WTC11 (cell line): Measurements from ENCODE around the gene CACNB4. TPM values are rescaled to one million over a fixed set of nuclear protein-coding genes. Genes with fewer than 3 reads are reported as not detected.

Experiments used
- ATAC-seq: fragments of 200-7000 bp; cut with Tn5 transposase; 2 replicates; pipeline ENCODE4 v1.10.0; 2021; ENCODE audit warnings: mild to moderate bottlenecking, moderate library complexity
- CTCF ChIA-PET: fragments of 300-600 bp; sonication (Branson Sonifier 250); formaldehyde crosslinking; loops from one replicate; lab custom pipeline; 2021; ENCODE audit warnings: antibody characterized with exemption; lab: Charles Lee
- POLR2A ChIA-PET: fragments of 350-600 bp; sonication (Branson Sonifier 250); formaldehyde crosslinking; loops from one replicate; lab custom pipeline; 2021; ENCODE audit warnings: antibody characterized with exemption; lab: Charles Lee
- DNase-seq: peaks from one replicate; pipeline ENCODE4 v3.0.0; 2021; ENCODE audit warnings: low spot score
- H3K27ac Mint-ChIP-seq: 2 replicates; pipeline ENCODE4 v1.8.0; 2021; ENCODE audit warnings: mixed read lengths
- H3K27me3 Mint-ChIP-seq: 2 replicates; pipeline ENCODE4 v1.8.0; 2021; ENCODE audit warnings: low read depth, mild to moderate bottlenecking, moderate library complexity, mixed read lengths
- H3K36me3 Mint-ChIP-seq: 2 replicates; pipeline ENCODE4 v1.8.0; 2021; ENCODE audit warnings: mixed read lengths
- H3K4me1 Mint-ChIP-seq: 2 replicates; pipeline ENCODE4 v1.8.0; 2022; ENCODE audit warnings: mixed read lengths
- H3K4me3 Mint-ChIP-seq: 2 replicates; pipeline ENCODE4 v1.8.0; 2021; ENCODE audit warnings: mild to moderate bottlenecking, moderate library complexity, mixed read lengths
- H3K9me3 Mint-ChIP-seq: 2 replicates; pipeline ENCODE4 v1.8.0; 2021; ENCODE audit warnings: mixed read lengths
- ATF2 ChIP-seq: sonication (generic); formaldehyde crosslinking; IDR thresholded peaks from 2 replicates; pipeline ENCODE4 v1.8.1; 2022; ENCODE audit warnings: low read depth, missing genetic modification reagents, borderline replicate concordance
- CBFB ChIP-seq: sonication (generic); formaldehyde crosslinking; IDR thresholded peaks from 2 replicates; pipeline ENCODE4 v1.8.1; 2022; ENCODE audit warnings: mild to moderate bottlenecking, low read depth, missing genetic modification reagents
- GRHL2 ChIP-seq: fragments of 250-450 bp; sonication (Bioruptor Pico); IDR thresholded peaks from 2 replicates; pipeline ENCODE4 v1.8.0; 2022; ENCODE audit warnings: mild to moderate bottlenecking, moderate library complexity; ENCODE audit not compliant: insufficient replicate concordance, severe bottlenecking
- GTF2I ChIP-seq: fragments of 250-450 bp; sonication (Bioruptor Pico); conservative IDR thresholded peaks from 2 replicates; pipeline ENCODE4 v1.4.0; 2021; ENCODE audit warnings: mild to moderate bottlenecking
- KAT7 ChIP-seq: sonication (generic); formaldehyde crosslinking; IDR thresholded peaks from 2 replicates; pipeline ENCODE4 v1.8.1; 2023; ENCODE audit warnings: missing genetic modification reagents, mild to moderate bottlenecking, borderline replicate concordance
- MYBL2 ChIP-seq: sonication (generic); formaldehyde crosslinking; IDR thresholded peaks from 2 replicates; pipeline ENCODE4 v1.8.1; 2023; ENCODE audit warnings: mild to moderate bottlenecking, moderate library complexity, missing genetic modification reagents
- NFATC4 ChIP-seq: fragments of 250-450 bp; sonication (Bioruptor Pico); IDR thresholded peaks from 2 replicates; pipeline ENCODE4 v1.9.0; 2021; ENCODE audit warnings: mild to moderate bottlenecking
- NR2C2 ChIP-seq: sonication (generic); formaldehyde crosslinking; IDR thresholded peaks from 2 replicates; pipeline ENCODE4 v1.8.0; 2022; ENCODE audit warnings: mild to moderate bottlenecking, missing genetic modification reagents
- OVOL2 ChIP-seq: fragments of 250-450 bp; sonication (Bioruptor Pico); IDR thresholded peaks from 2 replicates; pipeline ENCODE4 v1.9.0; 2021; ENCODE audit warnings: mild to moderate bottlenecking, borderline replicate concordance
- PRDM15 ChIP-seq: sonication (generic); formaldehyde crosslinking; IDR thresholded peaks from 2 replicates; pipeline ENCODE4 v1.8.0; 2022; ENCODE audit warnings: missing genetic modification reagents
- PRRX2 ChIP-seq: fragments of 250-450 bp; sonication (Bioruptor Pico); IDR thresholded peaks from 2 replicates; pipeline ENCODE4 v1.8.0; 2021; ENCODE audit warnings: mild to moderate bottlenecking
- ZNF532 ChIP-seq: fragments of 250-450 bp; sonication (Bioruptor Pico); IDR thresholded peaks from 2 replicates; pipeline ENCODE4 v1.9.0; 2021; ENCODE audit warnings: mild to moderate bottlenecking, borderline replicate concordance
- ZNF671 ChIP-seq: fragments of 250-450 bp; sonication (Bioruptor Pico); IDR thresholded peaks from 2 replicates; pipeline ENCODE4 v1.8.0; 2021; ENCODE audit warnings: mild to moderate bottlenecking
- total RNA-seq: library from RNA; stranded (reverse); gene quantifications from 3 replicates; pipeline ENCODE4 v1.2.3, GENCODE V29; 2021
- TF ChIP-seq, protein P1 (sequence below): fragments of 250-450 bp; sonication (Bioruptor Pico); IDR thresholded peaks from 2 replicates; pipeline ENCODE4 v2.1.2; 2022; ENCODE audit warnings: mild to moderate bottlenecking, moderate library complexity
- TF ChIP-seq, protein P2 (sequence below): fragments of 250-450 bp; sonication (Bioruptor Pico); IDR thresholded peaks from 2 replicates; pipeline ENCODE4 v1.9.0; 2021; ENCODE audit warnings: mild to moderate bottlenecking

Gene CACNB4
- total RNA-seq, 1 experiment from 2014 or later, result 4.7 TPM

DNA sequence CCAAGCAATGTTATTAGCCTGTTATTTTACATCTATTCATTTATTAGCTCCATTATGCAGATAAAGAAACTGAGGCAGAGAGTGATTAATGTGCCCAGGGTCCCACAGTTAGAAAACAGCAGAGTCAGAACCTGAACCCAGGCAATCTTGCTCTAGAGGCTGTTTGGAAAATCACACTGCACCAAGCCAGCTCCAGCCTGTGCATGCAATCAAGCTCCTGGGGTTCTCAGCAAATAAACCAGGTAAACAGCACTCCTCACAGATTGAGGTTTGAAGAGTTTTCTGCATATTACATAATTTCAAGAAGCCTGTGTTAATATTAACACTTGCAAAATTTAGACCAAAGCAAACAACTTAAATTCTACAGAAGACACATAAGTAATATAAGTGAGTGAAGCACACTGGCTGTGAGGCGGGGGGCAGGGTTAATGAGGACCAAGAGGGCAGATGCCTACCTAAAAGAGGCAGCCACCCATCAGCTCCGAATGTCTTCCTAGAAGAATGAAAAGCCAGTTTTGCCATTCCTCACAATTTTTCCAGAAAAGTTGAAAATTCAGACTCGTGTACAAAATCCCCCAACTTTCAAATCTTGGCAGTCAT lies 35.4 kb downstream of the CACNB4 start (continued):
- no peak for TF ChIP-seq ZNF532 (CRISPR knock-in tag)
- TF ChIP-seq OVOL2 (CRISPR knock-in tag), result no peak
- TF ChIP-seq GRHL2 (CRISPR knock-in tag), result no peak
- TF ChIP-seq, protein P1, sequence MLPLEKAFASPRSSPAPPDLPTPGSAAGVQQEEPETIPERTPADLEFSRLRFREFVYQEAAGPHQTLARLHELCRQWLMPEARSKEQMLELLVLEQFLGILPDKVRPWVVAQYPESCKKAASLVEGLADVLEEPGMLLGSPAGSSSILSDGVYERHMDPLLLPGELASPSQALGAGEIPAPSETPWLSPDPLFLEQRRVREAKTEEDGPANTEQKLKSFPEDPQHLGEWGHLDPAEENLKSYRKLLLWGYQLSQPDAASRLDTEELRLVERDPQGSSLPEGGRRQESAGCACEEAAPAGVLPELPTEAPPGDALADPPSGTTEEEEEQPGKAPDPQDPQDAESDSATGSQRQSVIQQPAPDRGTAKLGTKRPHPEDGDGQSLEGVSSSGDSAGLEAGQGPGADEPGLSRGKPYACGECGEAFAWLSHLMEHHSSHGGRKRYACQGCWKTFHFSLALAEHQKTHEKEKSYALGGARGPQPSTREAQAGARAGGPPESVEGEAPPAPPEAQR (CRISPR knock-in tag), result no peak
- TF ChIP-seq, protein P2, sequence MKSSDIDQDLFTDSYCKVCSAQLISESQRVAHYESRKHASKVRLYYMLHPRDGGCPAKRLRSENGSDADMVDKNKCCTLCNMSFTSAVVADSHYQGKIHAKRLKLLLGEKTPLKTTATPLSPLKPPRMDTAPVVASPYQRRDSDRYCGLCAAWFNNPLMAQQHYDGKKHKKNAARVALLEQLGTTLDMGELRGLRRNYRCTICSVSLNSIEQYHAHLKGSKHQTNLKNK, result no peak
- TF ChIP-seq, all 79 proteins: peak for 0

- no peaks in the 10 kb centered on the region for H3K27me3 Mint-ChIP-seq
- no peak for TF ChIP-seq KAT7 (CRISPR knock-in tag)
- TF ChIP-seq CBFB (CRISPR knock-in tag), result no peak
- H3K4me3 Mint-ChIP-seq, result no peak overlapping the region
- H3K27ac Mint-ChIP-seq, result no peak overlapping the region
- H3K4me1 Mint-ChIP-seq, result peaks cover 23% of the 10 kb centered on the region
- H3K9me3 Mint-ChIP-seq, result peaks cover 34% of the 10 kb centered on the region
- ATAC-seq (no peak), DNase-seq (no peak)
- ChIA-PET POLR2A (no interaction called here), CTCF (interaction anchor here (1.0 kb wide), 1 partner anchor 11 kb away, joined by 3 read pairs; no protein-coding TSS in a partner anchor)
- H3K36me3 Mint-ChIP-seq, result peaks cover 27% of the 10 kb centered on the region
Observed at GRCh38 chr2:152062125-152063091, 36.4 kb downstream of the CACNB4 start.

DNA sequence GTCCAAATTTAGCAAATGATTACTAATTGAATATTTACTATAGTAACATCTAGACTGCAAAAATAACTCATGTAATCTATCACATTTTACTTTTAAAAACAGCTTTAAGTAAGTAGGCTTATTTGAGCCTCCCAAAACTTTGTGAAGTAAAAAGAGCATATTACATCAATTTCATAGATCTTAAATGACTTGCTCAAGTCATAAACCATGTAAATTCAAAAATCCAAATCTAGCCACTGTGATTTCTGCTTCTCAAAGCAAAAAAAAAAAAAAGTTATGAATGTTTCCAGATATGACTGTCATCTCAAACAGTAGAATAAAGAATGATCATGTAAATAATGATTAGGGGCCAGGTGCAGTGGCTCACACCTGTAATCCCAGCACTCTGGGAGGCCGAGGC lies 37.5 kb downstream of the CACNB4 start:
- no peak for ATAC-seq
- POLR2A ChIA-PET, result no interaction called here
- H3K27me3 Mint-ChIP-seq, result no peaks in the 10 kb centered on the region
- no peak overlapping the region for H3K27ac Mint-ChIP-seq
- CTCF ChIA-PET, result no interaction called here
- no peak overlapping the region for H3K4me3 Mint-ChIP-seq
- peaks cover 24% of the 10 kb centered on the region for H3K4me1 Mint-ChIP-seq
- H3K9me3 Mint-ChIP-seq, result peaks cover 44% of the 10 kb centered on the region
- no peak for DNase-seq
- peaks cover 27% of the 10 kb centered on the region for H3K36me3 Mint-ChIP-seq
- TF ChIP-seq GTF2I (CRISPR knock-in tag), result no peak
- no peak for TF ChIP-seq ATF2 (CRISPR knock-in tag)
- no peak for TF ChIP-seq NR2C2
- TF ChIP-seq PRRX2, result no peak
- TF ChIP-seq, protein P1 (CRISPR knock-in tag), result no peak
- TF ChIP-seq MYBL2, result no peak
- TF ChIP-seq NFATC4 (CRISPR knock-in tag), result no peak
- no peak for TF ChIP-seq ZNF671 (CRISPR knock-in tag)
- TF ChIP-seq PRDM15 (CRISPR knock-in tag), result no peak
